ENCODE measurements around the gene PCDH12. TPM values are rescaled to one million over a fixed set of nuclear protein-coding genes. Genes with fewer than 3 reads are reported as not detected.

Gene PCDH12
- 4.3 and 9.2 TPM in 2 replicates for total RNA-seq

DNA sequence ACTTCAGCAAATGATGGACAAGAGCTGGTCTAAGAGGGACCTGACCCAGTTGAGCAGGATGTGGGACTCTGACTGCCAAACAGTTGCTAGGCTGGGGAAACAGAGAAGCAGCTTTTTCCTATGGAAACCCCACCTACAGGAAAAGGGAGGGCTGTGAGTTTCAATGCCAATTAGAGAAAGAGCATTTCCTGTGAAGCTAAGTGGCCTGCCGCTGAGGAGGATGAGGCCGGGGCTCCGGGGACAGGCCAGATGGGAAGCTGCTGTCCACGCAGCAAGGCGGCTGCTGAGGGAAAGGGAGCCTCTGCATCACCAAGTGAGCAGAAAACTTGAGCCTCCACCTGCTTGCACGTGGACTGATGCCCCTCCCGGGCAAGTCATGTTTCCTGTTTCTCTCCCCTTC is at the start of gene PCDH12:
PCDH12 (minus strand) TSS at position 90 of the 400 bp plus-strand sequence. CDS start 351 bp downstream, outside the sequence.

DNA sequence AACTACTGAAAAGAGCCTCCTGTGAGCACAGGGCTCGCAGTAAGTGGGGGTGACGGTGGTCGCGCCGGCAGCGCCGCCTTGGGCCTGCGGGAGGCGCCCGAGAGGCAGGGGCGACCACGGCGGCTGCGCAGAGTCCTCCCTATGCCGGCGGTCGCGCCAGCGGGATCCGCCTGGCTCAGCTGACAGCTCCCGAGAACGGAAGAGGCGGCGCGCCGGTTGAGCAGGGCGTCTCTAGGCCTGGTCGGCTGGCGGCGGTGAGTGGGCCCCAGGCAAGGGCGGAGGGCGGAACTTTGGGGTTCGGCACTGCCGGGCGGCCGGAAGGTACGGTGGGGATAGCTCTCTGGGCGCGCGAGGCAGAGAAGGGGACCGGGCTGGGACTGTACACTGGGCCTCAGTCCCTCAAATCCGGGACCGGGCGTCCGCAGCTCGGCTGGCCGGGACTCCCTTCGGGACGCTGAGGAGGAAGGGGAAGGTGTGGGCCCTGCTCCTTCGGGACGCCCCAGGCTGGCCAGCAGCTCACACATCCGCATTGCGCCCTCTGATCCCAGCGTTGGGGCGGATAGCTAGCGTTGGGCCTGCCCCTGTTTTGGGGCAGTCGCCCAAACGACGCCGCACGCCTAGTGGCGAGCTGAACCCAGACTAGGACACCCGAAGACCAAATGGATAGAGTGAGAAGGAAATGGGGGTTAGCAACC is 11.1 kb upstream of the PCDH12 start, which contains the start of gene RNF14:
RNF14 (plus strand) TSS at position 192 of the 695 bp plus-strand sequence. CDS start 4,484 bp downstream, outside the sequence.

DNA sequence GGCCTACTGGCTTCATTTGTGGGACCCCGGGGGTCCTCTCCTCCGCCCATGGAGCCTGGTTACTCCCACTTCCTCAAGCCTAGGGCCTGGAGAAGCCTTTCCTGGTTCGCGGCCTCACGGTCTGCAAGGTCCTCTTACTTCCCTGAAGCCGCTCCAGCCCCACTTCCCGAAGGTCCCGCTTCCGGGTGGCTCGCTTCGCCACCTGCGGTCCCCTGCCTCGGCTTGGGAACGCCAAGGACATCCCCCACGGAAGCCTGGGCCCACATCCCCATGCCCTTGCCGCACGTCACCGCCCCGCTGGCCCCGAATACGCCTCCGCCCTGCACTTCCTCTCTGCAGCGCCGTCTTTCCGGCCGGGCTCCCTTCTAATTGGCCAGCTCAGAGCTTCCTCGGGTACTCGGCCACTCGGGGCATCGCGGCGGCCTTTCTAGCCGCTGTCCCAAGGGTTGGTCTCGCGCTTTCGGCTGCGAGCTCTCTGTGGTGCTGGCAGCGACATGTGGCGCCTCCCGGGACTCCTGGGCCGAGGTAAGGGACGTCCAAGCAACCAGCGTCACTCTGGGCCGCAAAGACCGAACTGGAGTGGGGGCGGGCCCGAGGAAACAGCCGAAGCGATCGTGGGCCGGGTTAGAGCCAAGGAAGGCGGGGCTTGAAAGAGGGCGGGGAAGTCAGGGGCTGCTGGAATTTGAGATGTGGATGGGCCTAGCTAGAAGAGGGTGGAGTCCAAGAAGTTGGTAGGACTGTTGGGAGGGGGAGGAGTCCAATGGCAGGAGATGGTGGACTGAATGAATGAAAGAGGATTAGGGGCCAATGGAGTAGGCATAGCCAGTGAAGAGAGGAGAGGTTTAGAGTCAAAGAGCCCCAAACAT is 34.3 kb downstream of the PCDH12 start, which contains the start of gene DELE1:
DELE1 (plus strand) TSS at position 424 of the 866 bp plus-strand sequence; CDS start at position 495, 71 bp downstream.

Other genes starting within 250 kb of the PCDH12 start
- gene PCDH1, start 79.8 kb downstream of the PCDH12 start, total RNA-seq: 14.8 and 18.3 TPM in 2 replicates
- 46.5 and 66.8 TPM in 2 replicates for gene DELE1, start 34.3 kb downstream of the PCDH12 start, total RNA-seq
- gene RNF14, start 10.9 kb upstream of the PCDH12 start, total RNA-seq: 46.2 and 49.4 TPM in 2 replicates
- gene GNPDA1, start 54.8 kb upstream of the PCDH12 start, total RNA-seq: 29.2 and 52.2 TPM in 2 replicates
- gene NDFIP1, start 150.6 kb upstream of the PCDH12 start, total RNA-seq: 64.3 and 68.2 TPM in 2 replicates

Measured in cardiac atrium fibroblast (primary cell).